H1 (cell line): Measurements from ENCODE around the gene PLBD2. TPM values are rescaled to one million over a fixed set of nuclear protein-coding genes. Genes with fewer than 3 reads are reported as not detected.

Experiments
- CHD2 ChIP-seq: IDR thresholded peaks from 2 replicates; pipeline ENCODE4 v1.6.1; 2012; ENCODE audit warnings: low read length, improper control_type of control experiment
- E2F6 ChIP-seq: IDR thresholded peaks from 2 replicates; pipeline ENCODE4 v1.6.1; 2012; ENCODE audit warnings: inconsistent platforms
- NRF1 ChIP-seq: IDR thresholded peaks from 2 replicates; pipeline ENCODE4 v1.6.1; 2011; ENCODE audit warnings: mild to moderate bottlenecking, low read depth, low read length, improper control_type of control experiment
- SIX5 ChIP-seq: IDR thresholded peaks from 2 replicates; pipeline ENCODE4 v1.6.1; 2011; ENCODE audit warnings: mild to moderate bottlenecking, low read depth, low read length
- SRF ChIP-seq: IDR thresholded peaks from 2 replicates; pipeline ENCODE4 v1.6.1; 2011; ENCODE audit warnings: mild to moderate bottlenecking, low read depth, low read length, moderate library complexity
- polyA plus RNA-seq, 7 experiments: library from polyadenylated mRNA; depleted of rRNA in 3 of 7; stranded (reverse) in 5 of 7; unstranded in 2 of 7; fragments of >200 nt in 5 of 7; fragments of 200-250 nt in 2 of 7; gene quantifications; 1 replicate in 5 of 7; 2 replicates in 1 of 7; 4 replicates in 1 of 7; pipeline versions ENCODE4 v1.2.1 to v1.2.3, GENCODE V29; 2011 to 2013; ENCODE audit warnings: missing spikeins in 2 of 7, mixed read lengths in 2 of 7
- total RNA-seq: library from RNA; stranded (reverse); fragmentation: NEBNext Ultra II Directional; extraction: Animal tissue kit (Norgen Biotek cat#: 25700); gene quantifications from 2 replicates; pipeline ENCODE4 v1.2.1, GENCODE V29; 2021

The PLBD2 gene
- total and polyA plus RNA-seq, 2 of the 8 experiments (the other 6 are each of a cell fraction or from before 2014, with no cell fraction given): 16.8 to 33.5 TPM

DNA sequence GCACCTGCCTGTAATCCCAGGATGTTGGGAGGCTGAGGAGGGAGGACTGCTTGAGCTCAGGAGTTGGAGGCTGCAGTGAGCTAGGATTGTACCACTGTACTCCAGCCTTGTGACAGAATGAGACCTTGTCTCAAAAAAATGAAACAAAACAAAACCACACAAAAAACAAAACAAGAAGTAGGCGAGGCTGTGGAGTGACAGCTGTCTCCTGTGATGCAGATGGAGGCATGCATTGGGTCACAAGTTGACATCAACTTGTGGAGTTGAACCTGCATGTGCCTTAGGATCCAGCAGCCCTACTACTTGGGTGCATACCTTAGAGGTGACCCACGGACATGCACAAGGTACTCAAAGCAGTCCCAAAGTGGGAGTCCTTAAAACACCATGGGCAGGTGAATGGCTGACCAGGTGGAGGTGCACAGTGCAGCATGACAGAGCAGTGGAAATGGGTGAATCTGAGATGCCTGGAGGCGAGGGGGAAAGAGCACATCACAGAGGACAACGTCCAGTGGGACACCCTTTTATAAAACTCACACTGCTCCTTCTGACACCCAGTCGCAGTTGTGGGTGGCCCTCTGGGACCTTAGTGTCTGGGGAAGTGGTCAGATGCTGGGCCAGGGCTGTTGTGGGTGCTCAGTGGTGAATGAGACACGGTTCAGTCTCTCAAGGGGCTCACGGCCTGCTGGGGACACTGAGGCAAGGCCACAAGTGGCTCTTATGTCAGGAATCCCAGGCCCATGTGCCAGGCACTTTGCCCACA is 12.7 kb downstream of the PLBD2 start (continued):
- TF ChIP-seq E2F6 (no peak), NRF1 (no peak), SIX5 (no peak), CHD2 (no peak), SRF (no peak)
